HG02870 (cell line): ENCODE results near the gene COL25A1.

Source experiments
- ATAC-seq: cut with Tn5 transposase; IDR thresholded peaks from one replicate; pipeline ENCODE4 v1.9.1; 2021; ENCODE audit warnings: mild to moderate bottlenecking, moderate library complexity; ENCODE audit not compliant: unreplicated experiment

Gene COL25A1

DNA sequence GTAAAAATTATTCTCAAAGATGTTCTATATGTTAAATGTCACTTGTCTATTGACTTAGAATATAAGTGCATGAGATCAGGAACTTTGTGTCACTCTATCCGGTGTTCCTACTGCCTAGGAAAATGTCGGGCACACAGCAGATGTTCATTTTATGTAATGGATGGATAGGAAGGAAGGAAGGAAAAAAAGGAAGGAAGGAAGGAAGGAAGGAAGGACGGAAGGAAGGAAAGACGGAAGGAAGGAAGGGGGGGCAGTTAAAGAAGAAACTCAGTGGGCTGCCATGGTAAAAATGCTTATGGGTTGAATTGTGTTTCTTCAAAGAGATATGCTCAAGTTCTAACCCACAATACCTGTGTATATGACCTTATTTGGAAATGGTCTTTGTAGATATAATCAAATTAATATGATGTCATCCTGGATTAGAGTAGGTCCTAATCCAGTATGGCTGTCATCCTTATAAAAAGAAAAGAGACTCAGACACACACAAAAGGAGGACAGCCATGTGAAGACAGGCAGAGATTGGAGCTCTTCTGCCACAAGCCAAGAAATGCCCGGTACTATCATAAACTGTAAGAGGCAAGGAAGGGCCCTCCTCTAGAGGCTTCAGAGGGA is 86.3 kb downstream of the COL25A1 start:
- ATAC-seq: no peak

- ATAC-seq: no peak
Observed at GRCh38 chr4:109215506-109215905, 87.0 kb downstream of the COL25A1 start.

GRCh38 chr4:109214622-109215301 is 87.7 kb downstream of the COL25A1 start:
- ATAC-seq: no peak

GRCh38 chr4:109213056-109213455 is 89.4 kb downstream of the COL25A1 start:
- ATAC-seq: no peak

GRCh38 chr4:109211671-109212070 is 90.8 kb downstream of the COL25A1 start:
- ATAC-seq: no peak

DNA sequence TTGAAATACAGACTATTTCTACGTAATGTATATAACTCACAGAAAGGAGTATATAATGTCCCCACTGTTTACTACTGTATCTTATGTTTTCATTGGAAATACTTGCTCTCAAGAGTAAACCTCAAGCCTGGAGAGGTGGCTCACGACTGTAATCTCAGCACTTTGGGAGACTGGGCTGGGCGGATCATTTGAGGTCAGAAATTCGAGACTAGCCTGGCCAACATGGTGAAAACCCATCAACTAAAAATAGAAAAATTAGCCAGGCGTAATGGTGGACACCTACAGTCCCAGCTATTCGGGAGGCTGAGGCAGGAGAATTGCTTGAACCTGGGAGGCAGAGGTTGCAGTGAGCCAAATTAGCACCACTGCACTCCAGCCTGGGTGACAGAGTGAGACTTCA is 92.8 kb downstream of the COL25A1 start:
- no peak for ATAC-seq

DNA sequence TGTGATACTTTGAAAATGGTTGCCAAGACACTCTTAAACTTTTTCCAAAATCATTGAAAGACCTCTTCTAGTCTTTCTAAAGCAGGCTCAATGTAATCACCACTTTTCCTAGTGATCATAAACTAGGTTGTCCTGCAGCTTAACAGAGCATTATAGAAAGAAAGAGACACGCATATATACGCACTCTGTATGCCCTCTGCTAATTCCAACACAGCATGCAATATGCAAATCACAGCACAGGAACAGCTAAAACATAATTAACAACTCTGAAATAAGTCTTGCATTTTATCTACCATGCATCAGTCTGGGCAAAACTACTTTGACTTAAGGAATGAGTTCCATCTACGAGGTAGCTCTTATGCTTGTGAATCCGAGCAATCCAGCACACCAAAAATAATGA is 94.6 kb downstream of the COL25A1 start:
- ATAC-seq: no peak

GRCh38 chr4:109207061-109207460 is 95.4 kb downstream of the COL25A1 start:
- ATAC-seq: no peak

DNA sequence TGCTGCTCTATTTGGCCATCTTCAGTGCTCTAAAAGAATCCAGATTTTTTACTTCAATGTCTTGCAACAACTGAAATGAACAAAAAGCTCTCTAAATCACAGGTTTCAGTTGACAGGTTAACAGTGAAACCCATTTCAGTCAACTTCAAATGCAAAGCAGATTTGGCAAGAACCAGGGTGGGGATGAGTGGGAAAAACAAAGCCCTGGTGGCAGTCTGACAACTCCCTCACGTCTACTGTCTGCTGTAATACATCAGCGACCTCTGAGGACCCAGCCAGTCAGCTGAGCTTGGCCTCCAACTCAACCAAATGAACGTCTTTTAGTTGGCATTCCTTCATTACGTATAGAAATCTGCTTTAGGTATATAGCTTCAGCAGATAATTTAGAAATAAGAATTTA is 95.8 kb downstream of the COL25A1 start:
- ATAC-seq: no peak

GRCh38 chr4:109205186-109205585 is 97.3 kb downstream of the COL25A1 start:
- no peak for ATAC-seq

DNA sequence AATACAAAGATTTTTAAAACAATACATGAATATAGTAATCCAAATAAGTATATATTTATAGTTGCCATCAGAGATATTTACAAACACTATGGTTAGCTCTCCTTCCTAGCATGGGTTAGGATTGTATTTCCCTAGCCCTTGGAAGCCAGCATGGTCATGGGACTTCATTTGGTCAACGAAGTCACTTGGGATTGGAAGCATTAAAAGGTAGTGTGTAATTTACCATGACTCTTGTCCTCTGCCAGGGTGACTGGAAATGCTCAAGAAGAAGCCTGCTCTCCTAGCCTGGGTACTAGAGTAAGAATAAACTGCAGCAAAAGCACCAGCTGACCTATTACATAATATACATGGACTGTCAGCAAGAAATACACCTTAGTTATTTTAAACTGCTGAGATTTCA is 102.9 kb downstream of the COL25A1 start:
- ATAC-seq: no peak

DNA sequence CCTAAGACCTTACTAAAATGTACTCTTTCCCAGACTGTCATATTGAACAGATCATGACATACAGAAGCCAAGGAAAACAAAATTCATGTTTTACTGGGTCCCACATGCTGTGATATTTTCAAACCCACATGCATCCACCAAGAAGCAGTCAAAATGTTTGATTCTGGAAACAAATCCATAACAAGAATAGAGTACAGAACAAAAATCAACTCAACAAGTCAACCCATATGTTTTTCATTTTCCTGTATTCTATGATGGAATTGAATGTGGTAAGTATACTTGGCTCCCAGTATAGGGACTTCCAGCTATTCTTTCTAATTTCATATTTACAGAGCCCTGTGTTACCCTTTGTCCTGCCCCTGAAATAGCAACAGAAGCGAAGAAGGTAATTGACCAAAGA is 106.8 kb downstream of the COL25A1 start:
- no peak for ATAC-seq

GRCh38 chr4:109191216-109191615 is 111.2 kb downstream of the COL25A1 start:
- ATAC-seq: no peak

DNA sequence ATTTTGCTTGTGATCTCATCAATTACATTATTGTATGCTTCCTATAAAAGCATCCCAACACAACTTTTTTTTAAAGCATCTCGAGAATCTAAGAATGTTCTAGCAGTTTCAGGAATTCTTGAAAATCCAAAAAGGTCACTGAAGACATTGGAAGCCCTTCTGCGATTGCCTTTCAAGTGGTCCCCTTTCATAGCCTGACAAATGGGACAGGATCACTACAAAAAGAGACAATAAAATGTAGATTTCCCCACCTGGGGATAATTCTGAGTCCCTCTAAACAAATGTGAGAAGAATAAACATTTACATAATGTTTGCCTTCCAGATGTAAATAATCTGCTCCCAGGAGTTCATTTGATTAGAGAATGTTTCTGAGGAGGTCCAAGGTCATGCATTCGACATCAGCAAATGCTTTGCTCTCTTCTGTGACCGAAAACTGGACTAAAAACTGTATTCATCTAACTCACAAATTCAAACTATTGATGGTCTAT is 116.0 kb downstream of the COL25A1 start:
- no peak for ATAC-seq

GRCh38 chr4:109185951-109186350 is 116.5 kb downstream of the COL25A1 start:
- no peak for ATAC-seq

GRCh38 chr4:109185548-109185947 is 116.9 kb downstream of the COL25A1 start:
- no peak for ATAC-seq

DNA sequence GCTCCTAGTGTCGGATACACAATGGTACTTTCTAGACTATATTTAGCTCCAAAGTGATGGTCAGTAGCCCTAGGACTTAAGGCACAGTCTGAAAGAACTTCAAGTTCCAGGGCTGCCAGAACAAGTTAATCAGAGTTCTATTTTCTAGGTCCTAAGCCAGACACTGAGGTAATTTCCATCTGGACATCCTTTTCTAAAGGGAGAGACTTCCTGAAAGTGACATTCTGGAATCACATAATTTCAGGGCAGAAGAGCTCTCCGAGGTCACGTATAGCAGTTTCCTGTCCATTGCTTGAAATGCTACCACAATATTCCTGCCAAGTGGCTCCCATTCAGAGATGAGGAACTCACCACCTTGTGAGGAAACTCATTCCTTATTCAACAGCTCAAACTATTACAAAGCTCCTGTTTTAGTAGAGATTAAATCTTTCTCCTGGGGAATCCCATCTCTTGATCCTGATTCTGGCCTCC is 117.9 kb downstream of the COL25A1 start:
- ATAC-seq: no peak

- no peak for ATAC-seq
Observed at GRCh38 chr4:109183931-109184490, 118.4 kb downstream of the COL25A1 start.

DNA sequence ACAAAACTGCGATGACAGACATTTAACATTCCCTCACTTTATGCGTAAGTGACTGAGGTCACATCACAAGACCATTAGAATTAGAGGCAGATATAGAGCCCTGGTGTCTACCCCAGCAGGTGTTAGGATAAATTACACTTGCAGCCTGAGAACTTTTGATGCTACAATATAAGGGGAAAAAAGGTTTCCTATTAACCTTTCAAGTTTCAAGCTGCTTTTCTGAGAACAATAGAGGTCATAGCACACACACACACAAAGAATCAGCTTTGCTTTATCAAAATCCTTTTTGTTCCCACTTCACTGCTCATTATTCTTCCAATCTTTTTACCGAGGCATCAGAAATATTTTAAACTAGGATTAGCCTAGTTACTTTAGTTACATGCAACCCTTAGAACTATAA is 119.8 kb downstream of the COL25A1 start:
- no peak for ATAC-seq

GRCh38 chr4:109179061-109179460 is 123.4 kb downstream of the COL25A1 start:
- ATAC-seq: no peak

- ATAC-seq: no peak
Observed at GRCh38 chr4:109177096-109177810, 125.2 kb downstream of the COL25A1 start.
